Gastroesophageal sphincter (tissue), 4 donors: ENCODE data around the gene RHEBL1. TPM values are rescaled to one million over a fixed set of nuclear protein-coding genes. Genes with fewer than 3 reads are reported as not detected.

Experiments used
- ATAC-seq: fragments of 150-250 bp; one replicate; pipeline ENCODE4 v1.9.1; 2016; ENCODE audit warnings: mild to moderate bottlenecking, moderate library complexity
- H3K27ac ChIP-seq, 4 donors: fragments of 200-600 bp; sonication (generic) in 3 of 4; 1 replicate in 3 of 4; 2 replicates in 1 of 4; pipeline ENCODE4 v1.5.1; 2016 to 2019
- H3K27me3 ChIP-seq: fragments of 200-600 bp; sonication (generic); one replicate; pipeline ENCODE4 v1.5.1; 2019
- H3K36me3 ChIP-seq, 2 donors: fragments of 200-600 bp; sonication (generic); one replicate each; pipeline ENCODE4 v1.5.1; 2019; ENCODE audit warnings: control low read depth in 1 of 2
- H3K4me1 ChIP-seq, 3 donors: fragments of 200-600 bp; sonication (generic); 1 replicate in 2 of 3; 2 replicates in 1 of 3; pipeline ENCODE4 v1.5.1; 2016 to 2019; ENCODE audit warnings: control low read depth in 2 of 3
- H3K4me3 ChIP-seq, 2 donors: fragments of 200-600 bp; sonication (generic); one replicate each; pipeline ENCODE4 v1.5.1; 2019; ENCODE audit warnings: mild to moderate bottlenecking in 1 of 2, moderate library complexity in 1 of 2
- H3K9me3 ChIP-seq, 3 donors: fragments of 200-600 bp; sonication (generic); one replicate each; pipeline ENCODE4 v1.5.1; 2017 to 2019; ENCODE audit warnings: control low read depth in 2 of 3
- CTCF ChIP-seq, 4 experiments: fragments of 200-600 bp in 2 of 4; fragments of 450-650 bp in 2 of 4; sonication (generic) in 1 of 4; IDR thresholded peaks; one replicate each; pipeline ENCODE4 v1.5.1; 2017 to 2019; ENCODE audit warnings: antibody characterized with exemption in 4 of 4, mild to moderate bottlenecking in 2 of 4, moderate library complexity in 2 of 4
- EP300 ChIP-seq: sonication (generic); formaldehyde crosslinking; IDR thresholded peaks from one replicate; pipeline ENCODE4 v1.6.1; 2017; ENCODE audit warnings: antibody characterized with exemption, mild to moderate bottlenecking
- POLR2A ChIP-seq, 2 donors: fragments of 450-650 bp; IDR thresholded peaks; one replicate each; pipeline ENCODE4 v1.6.1; 2017; ENCODE audit warnings: antibody characterized with exemption in 2 of 2, mild to moderate bottlenecking in 2 of 2, moderate library complexity in 1 of 2
- POLR2AphosphoS5 ChIP-seq: sonication (generic); formaldehyde crosslinking; IDR thresholded peaks from one replicate; pipeline ENCODE4 v1.6.1; 2017; ENCODE audit warnings: antibody characterized with exemption
- WGBS, 2 donors: methylation state at CpG; one replicate each; pipeline ENCODE4 v1.1.5; 2018; ENCODE audit warnings: low coverage in 1 of 2; 5-methylcytosine and 5-hydroxymethylcytosine counted together
- total RNA-seq, 4 donors: library from RNA; depleted of rRNA; stranded (reverse); fragments of >200 nt; gene quantifications; one replicate each; pipeline ENCODE4 v1.1.0, GENCODE V29; 2016

RHEBL1 gene
- total RNA-seq, 4 donors from 2014 or later: 0.35 TPM; not detected in 3

GRCh38 chr12:49021292-49021915, 48.4 kb downstream of the RHEBL1 start:
- H3K27ac ChIP-seq: no peak overlapping the region
- H3K4me3 ChIP-seq: no peak overlapping the region
- TF ChIP-seq POLR2A (IDR thresholded peaks at IDR 0.05) (no peak), CTCF (IDR thresholded peaks at IDR 0.05) (no peak), EP300 (no peak), POLR2AphosphoS5 (no peak)
- H3K36me3 ChIP-seq: peaks cover 0 to 61% of the 10 kb centered on the region in 2 donors
- peaks cover 4 to 26% (median 13%) of the 10 kb centered on the region in 3 donors for H3K4me1 ChIP-seq
- H3K9me3 ChIP-seq: no peaks in the 10 kb centered on the region
- ATAC-seq: no peak
- no peaks in the 10 kb centered on the region for H3K27me3 ChIP-seq
- 60 to 71% methylated on average over 5 to 6 of the region's 11 CpGs for WGBS, 2 donors

GRCh38 chr12:49020441-49020840, 49.3 kb downstream of the RHEBL1 start:
- no peak for ATAC-seq
- H3K4me1 ChIP-seq: peaks cover 4 to 32% (median 13%) of the 10 kb centered on the region in 3 donors
- H3K36me3 ChIP-seq: peaks cover 0 to 52% of the 10 kb centered on the region in 2 donors
- no peaks in the 10 kb centered on the region for H3K27me3 ChIP-seq
- H3K27ac ChIP-seq: peak overlapping the region in 2 of 4 donors; percentile 93
- WGBS, 2 donors: 50 to 56% methylated on average over 2 to 3 of the region's 6 CpGs
- no peak overlapping the region for H3K4me3 ChIP-seq
- TF ChIP-seq POLR2AphosphoS5 (no peak), CTCF (IDR thresholded peaks at IDR 0.05) (no peak), EP300 (no peak), POLR2A (IDR thresholded peaks at IDR 0.05) (no peak)
- H3K9me3 ChIP-seq: no peaks in the 10 kb centered on the region

- ATAC-seq: no peak
- peaks cover 0 to 44% of the 10 kb centered on the region in 2 donors for H3K36me3 ChIP-seq
- H3K4me1 ChIP-seq: peaks cover 4 to 32% (median 13%) of the 10 kb centered on the region in 3 donors
- H3K9me3 ChIP-seq: no peaks in the 10 kb centered on the region
- TF ChIP-seq EP300 (no peak), POLR2AphosphoS5 (no peak), POLR2A (IDR thresholded peaks at IDR 0.05) (no peak)
- peak overlapping the region; percentile 76 to 95 (median 93) for H3K27ac ChIP-seq
- 30 to 59% methylated on average over 5 to 8 of the region's 10 CpGs for WGBS, 2 donors
- H3K27me3 ChIP-seq: no peaks in the 10 kb centered on the region
- H3K4me3 ChIP-seq: peak overlapping the region in 1 of 2 donors; percentile 83
These were observed 50.1 kb downstream of the RHEBL1 start for GRCh38 chr12:49019443-49020324.

GRCh38 chr12:49019120-49019430, 50.7 kb downstream of the RHEBL1 start:
- WGBS, 2 donors: 3 to 8% methylated on average over 8 of the region's 8 CpGs
- peak overlapping the region; percentile 71 to 83 for H3K4me3 ChIP-seq
- H3K27me3 ChIP-seq: no peaks in the 10 kb centered on the region
- peak; percentile 31 for ATAC-seq
- H3K36me3 ChIP-seq: peaks cover 0 to 38% of the 10 kb centered on the region in 2 donors
- H3K27ac ChIP-seq: peak overlapping the region; percentile 76 to 95 (median 93)
- TF ChIP-seq CTCF (IDR thresholded peaks at IDR 0.05) (no peak), POLR2A (IDR thresholded peaks at IDR 0.05) (no peak), POLR2AphosphoS5 (no peak), EP300 (no peak)
- no peaks in the 10 kb centered on the region for H3K9me3 ChIP-seq
- peaks cover 4 to 32% (median 13%) of the 10 kb centered on the region in 3 donors for H3K4me1 ChIP-seq

- Histone ChIP-seq H3K27ac (peak within 1 kb of the TSS; percentile 76 to 95 (median 93)), H3K4me3 (peak within 1 kb of the TSS; percentile 71 to 83), H3K27me3 (no peaks in the 10 kb centered on the region), H3K36me3 (peaks cover 0 to 32% of the 10 kb centered on the region in 2 donors), H3K4me1 (peaks cover 4 to 32% (median 13%) of the 10 kb centered on the region in 3 donors), H3K9me3 (no peaks in the 10 kb centered on the region)
- 0 to 1% methylated on average over 9 to 16 of the region's 59 CpGs for WGBS, 2 donors
- peak; percentile 97 for ATAC-seq
- TF ChIP-seq POLR2AphosphoS5 (peak; percentile 96), POLR2A (IDR thresholded peaks at IDR 0.05) (peak; percentile 90 to 91), EP300 (no peak), CTCF (IDR thresholded peaks at IDR 0.05) (peak in 3 of 4 experiments; percentile 28 to 60 (median 51))
These were observed 51.3 kb downstream of the RHEBL1 start, which contains the start of gene PRKAG1 for GRCh38 chr12:49018261-49019119. TSS of gene PRKAG1 (minus strand) at chr12:49018776. CDS start at chr12:49018740, 36 bp downstream.
